Measurements from ENCODE around the gene GPI. TPM values are rescaled to one million over a fixed set of nuclear protein-coding genes. Genes with fewer than 3 reads are reported as not detected.

Gene GPI
- total RNA-seq, 1 donor from 2014 or later, result 223 TPM

DNA sequence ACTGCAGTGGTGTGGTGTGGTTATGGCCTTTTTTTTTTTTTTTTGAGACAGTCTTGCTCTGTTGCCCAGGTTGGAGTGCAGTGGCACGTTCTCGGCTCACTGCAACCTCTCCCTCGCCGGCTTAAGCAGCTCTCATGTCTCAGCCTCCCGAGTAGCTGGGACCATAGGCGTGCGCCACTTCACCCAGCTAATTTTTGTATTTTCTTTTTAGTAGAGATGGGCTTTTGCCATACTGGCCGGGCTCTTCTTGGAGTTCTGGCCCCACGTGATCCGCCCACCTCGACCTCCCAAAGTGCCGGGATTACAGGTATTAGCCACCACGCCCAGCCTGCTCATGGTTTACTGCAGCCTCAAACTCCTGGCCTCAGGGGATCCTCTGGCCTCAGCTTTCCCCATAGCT lies 46.2 kb downstream of the GPI start:
- Histone ChIP-seq H3K4me3 (ENCODE audit: low read depth, low read length) (no peak overlapping the region), H3K27me3 (ENCODE audit: control insufficient read depth, insufficient read depth, low read length) (no peaks in the 10 kb centered on the region), H3K36me3 (ENCODE audit: control insufficient read depth, insufficient read depth, low read length) (no peaks in the 10 kb centered on the region)
- DNase-seq (ENCODE audit: low read depth), result no peak
- TF ChIP-seq CTCF (IDR thresholded peaks at IDR 0.05; ENCODE audit: insufficient read depth, low read length, poor library complexity, severe bottlenecking), result no peak

- Histone ChIP-seq H3K27me3 (ENCODE audit: control insufficient read depth, insufficient read depth, low read length) (no peaks in the 10 kb centered on the region), H3K36me3 (ENCODE audit: control insufficient read depth, insufficient read depth, low read length) (no peaks in the 10 kb centered on the region), H3K4me3 (ENCODE audit: low read depth, low read length) (no peak overlapping the region)
- no peak for DNase-seq (ENCODE audit: low read depth)
- no peak for TF ChIP-seq CTCF (IDR thresholded peaks at IDR 0.05; ENCODE audit: insufficient read depth, low read length, poor library complexity, severe bottlenecking)
Measured at GRCh38 chr19:34416021-34416545, 51.1 kb downstream of the GPI start.

DNA sequence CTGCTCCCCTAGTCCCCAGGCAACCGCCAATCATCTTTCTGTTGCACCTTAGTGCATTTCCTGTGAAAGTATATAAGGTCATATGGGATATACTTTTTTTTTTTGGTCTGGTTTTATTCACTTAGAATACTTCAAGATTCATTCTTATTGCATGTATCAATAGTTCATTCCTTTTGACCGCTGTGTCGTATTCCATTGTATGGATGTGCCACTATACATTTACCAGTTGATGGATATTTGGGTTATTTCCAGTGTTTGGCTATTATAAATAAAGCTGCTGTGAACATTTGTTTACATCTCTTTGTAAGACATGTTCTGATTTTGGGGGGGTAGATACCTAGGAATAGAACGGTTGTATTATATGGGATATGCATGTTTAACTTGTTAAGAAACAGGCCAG lies 53.3 kb downstream of the GPI start:
- no peak for DNase-seq (ENCODE audit: low read depth)
- Histone ChIP-seq H3K27me3 (ENCODE audit: control insufficient read depth, insufficient read depth, low read length) (no peaks in the 10 kb centered on the region), H3K36me3 (ENCODE audit: control insufficient read depth, insufficient read depth, low read length) (no peaks in the 10 kb centered on the region), H3K4me3 (ENCODE audit: low read depth, low read length) (no peak overlapping the region)
- TF ChIP-seq CTCF (IDR thresholded peaks at IDR 0.05; ENCODE audit: insufficient read depth, low read length, poor library complexity, severe bottlenecking), result no peak

- H3K27me3 ChIP-seq (ENCODE audit: control insufficient read depth, insufficient read depth, low read length), result no peaks in the 10 kb centered on the region
- TF ChIP-seq CTCF (IDR thresholded peaks at IDR 0.05; ENCODE audit: insufficient read depth, low read length, poor library complexity, severe bottlenecking), result no peak
- no peaks in the 10 kb centered on the region for H3K36me3 ChIP-seq (ENCODE audit: control insufficient read depth, insufficient read depth, low read length)
- DNase-seq (ENCODE audit: low read depth), result no peak
- H3K4me3 ChIP-seq (ENCODE audit: low read depth, low read length), result no peak overlapping the region
Measured at GRCh38 chr19:34426096-34426661, 61.2 kb downstream of the GPI start.

- DNase-seq (ENCODE audit: low read depth), result no peak
- Histone ChIP-seq H3K4me3 (ENCODE audit: low read depth, low read length) (peak overlapping the region; percentile 96), H3K27me3 (ENCODE audit: control insufficient read depth, insufficient read depth, low read length) (no peaks in the 10 kb centered on the region), H3K36me3 (ENCODE audit: control insufficient read depth, insufficient read depth, low read length) (peaks cover 3% of the 10 kb centered on the region)
- no peak for TF ChIP-seq CTCF (IDR thresholded peaks at IDR 0.05; ENCODE audit: insufficient read depth, low read length, poor library complexity, severe bottlenecking)
Measured at GRCh38 chr19:34428549-34429285, 63.7 kb downstream of the GPI start.
